HEK293 (cell line): ENCODE measurements around the gene OPCML.

Experiments
- CTCF ChIA-PET: fragments of 350-600 bp; formaldehyde crosslinking; extraction: SDS; loops from one replicate; lab custom pipeline; 2021; ENCODE audit warnings: antibody characterized with exemption; lab: Yijun Ruan, JAX
- POLR2A ChIA-PET: fragments of 300-600 bp; formaldehyde crosslinking; extraction: SDS; loops from one replicate; lab custom pipeline; 2020; ENCODE audit warnings: antibody characterized with exemption, inconsistent platforms; lab: Yijun Ruan, JAX
- H3K27ac ChIP-seq: fragments of 200-500 bp; sonication (Bioruptor generic); 2 replicates; pipeline ENCODE4 v1.5.1; 2014; ENCODE audit warnings: low read depth, low read length, control low read depth, inconsistent platforms; ENCODE audit errors: extremely low read depth
- H3K36me3 ChIP-seq, 2 experiments: fragments of 200-500 bp in 1 of 2; sonication (Bioruptor generic) in 1 of 2; 1 replicate in 1 of 2; 2 replicates in 1 of 2; pipeline ENCODE4 v1.5.1; 2014 to 2017; ENCODE audit warnings: inconsistent platforms in 2 of 2, low read length in 2 of 2; ENCODE audit not compliant: control insufficient read depth in 2 of 2, insufficient read depth in 1 of 2
- H3K4me1 ChIP-seq: fragments of 200-500 bp; sonication (Bioruptor generic); 2 replicates; pipeline ENCODE4 v1.5.1; 2014; ENCODE audit warnings: mild to moderate bottlenecking, low read length, inconsistent platforms; ENCODE audit not compliant: control insufficient read depth, insufficient read depth
- H3K4me3 ChIP-seq: 2 replicates; pipeline ENCODE4 v1.5.1; 2011; ENCODE audit warnings: low read depth, mild to moderate bottlenecking, control low read depth, low read length, moderate library complexity
- H3K9me3 ChIP-seq: fragments of 200-500 bp; sonication (Bioruptor generic); 2 replicates; pipeline ENCODE4 v1.5.1; 2014; ENCODE audit warnings: low read depth, low read length, inconsistent platforms; ENCODE audit not compliant: control insufficient read depth, insufficient read depth
- HIC1 ChIP-seq: fragments of 450-650 bp; formaldehyde crosslinking; IDR thresholded peaks from 2 replicates; pipeline ENCODE4 v1.5.1; 2016; ENCODE audit warnings: missing biosample characterization, missing genetic modification characterization
- KLF10 ChIP-seq: fragments of 450-650 bp; IDR thresholded peaks from 2 replicates; pipeline ENCODE4 v1.5.1; 2018; ENCODE audit warnings: missing biosample characterization, mild to moderate bottlenecking, missing genetic modification characterization
- KLF8 ChIP-seq: fragments of 450-650 bp; formaldehyde crosslinking; IDR thresholded peaks from 2 replicates; pipeline ENCODE4 v1.5.1; 2016; ENCODE audit warnings: missing biosample characterization, missing genetic modification characterization
- PRDM4 ChIP-seq: fragments of 450-650 bp; formaldehyde crosslinking; IDR thresholded peaks from 2 replicates; pipeline ENCODE4 v1.5.1; 2017; ENCODE audit warnings: missing biosample characterization, missing genetic modification characterization
- ZBTB20 ChIP-seq: fragments of 450-650 bp; formaldehyde crosslinking; IDR thresholded peaks from 2 replicates; pipeline ENCODE4 v1.5.1; 2016; ENCODE audit warnings: missing biosample characterization, missing genetic modification characterization
- ZNF10 ChIP-seq: fragments of 450-650 bp; formaldehyde crosslinking; IDR thresholded peaks from 2 replicates; pipeline ENCODE4 v1.5.1; 2017; ENCODE audit warnings: missing biosample characterization, missing genetic modification characterization
- ZNF24 ChIP-seq: fragments of 450-650 bp; formaldehyde crosslinking; IDR thresholded peaks from 2 replicates; pipeline ENCODE4 v1.5.1; 2016; ENCODE audit warnings: missing biosample characterization, missing genetic modification characterization
- ZNF335 ChIP-seq: fragments of 450-650 bp; formaldehyde crosslinking; conservative IDR thresholded peaks from 2 replicates; pipeline ENCODE4 v1.5.1; 2016; ENCODE audit warnings: missing biosample characterization, missing genetic modification characterization
- ZNF416 ChIP-seq: fragments of 450-650 bp; formaldehyde crosslinking; IDR thresholded peaks from 2 replicates; pipeline ENCODE4 v1.5.1; 2016; ENCODE audit warnings: missing biosample characterization, missing genetic modification characterization
- ZNF544 ChIP-seq: fragments of 450-650 bp; formaldehyde crosslinking; IDR thresholded peaks from 2 replicates; pipeline ENCODE4 v1.5.0; 2017; ENCODE audit warnings: missing biosample characterization, missing genetic modification characterization
- ZNF549 ChIP-seq: fragments of 450-650 bp; IDR thresholded peaks from 2 replicates; pipeline ENCODE4 v1.5.1; 2018; ENCODE audit warnings: missing biosample characterization, missing genetic modification characterization, mild to moderate bottlenecking, inconsistent platforms, moderate library complexity
- ZNF621 ChIP-seq: fragments of 450-650 bp; formaldehyde crosslinking; IDR thresholded peaks from 2 replicates; pipeline ENCODE4 v1.5.1; 2017; ENCODE audit warnings: missing biosample characterization, missing genetic modification characterization
- ZNF76 ChIP-seq: fragments of 450-650 bp; formaldehyde crosslinking; IDR thresholded peaks from 2 replicates; pipeline ENCODE4; 2016; ENCODE audit warnings: low read depth, missing biosample characterization, missing genetic modification characterization, borderline replicate concordance
- ZNF777 ChIP-seq: fragments of 450-650 bp; formaldehyde crosslinking; IDR thresholded peaks from 2 replicates; pipeline ENCODE4 v1.5.1; 2017; ENCODE audit warnings: missing biosample characterization, missing genetic modification characterization, borderline replicate concordance
- TF ChIP-seq, protein P1 (sequence below): fragments of 450-650 bp; formaldehyde crosslinking; conservative IDR thresholded peaks from 2 replicates; pipeline ENCODE4 v1.5.1; 2016; ENCODE audit warnings: low read depth, missing biosample characterization, missing genetic modification characterization
- TF ChIP-seq, protein P2 (sequence below): fragments of 450-650 bp; formaldehyde crosslinking; IDR thresholded peaks from 2 replicates; pipeline ENCODE4 v1.5.1; 2016; ENCODE audit warnings: missing biosample characterization, missing genetic modification characterization

The OPCML gene

DNA sequence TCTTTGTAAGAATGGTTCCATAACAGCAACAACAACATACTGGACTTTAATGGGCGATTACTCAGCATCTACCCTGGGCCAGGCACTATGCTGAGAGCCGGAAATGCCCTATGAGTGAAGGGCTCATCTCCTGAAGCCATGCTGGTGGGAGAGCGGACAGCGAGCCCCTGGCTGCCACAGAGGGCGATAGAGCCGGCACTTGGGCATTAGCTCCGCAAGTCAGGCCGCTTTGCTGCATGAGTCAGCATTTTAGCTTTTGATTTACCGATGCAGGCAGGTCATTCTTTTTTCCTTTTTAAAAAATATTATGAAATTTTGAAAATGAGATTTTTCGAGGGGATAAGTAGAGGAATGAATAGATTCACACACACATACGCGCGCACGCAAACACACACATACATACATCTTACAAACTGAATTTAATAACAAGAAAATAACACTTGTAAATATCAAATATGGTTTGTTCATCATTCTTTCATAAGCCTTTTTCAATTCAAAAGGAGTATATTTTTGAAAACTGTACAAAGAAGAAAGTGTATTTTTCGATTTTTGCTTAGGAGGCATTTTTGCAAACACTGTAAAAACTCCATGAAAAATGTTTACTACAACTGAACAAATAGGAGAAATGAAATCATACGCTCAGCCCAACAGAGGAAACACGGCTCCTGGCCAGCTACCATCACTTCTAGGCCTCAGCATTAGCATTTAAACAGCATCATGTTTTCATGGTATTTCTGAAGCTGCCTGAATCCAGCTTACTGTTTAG is 667.3 kb downstream of the OPCML start:
- POLR2A ChIA-PET = no interaction called here
- TF ChIP-seq KLF8 (tag by site-specific recombination) (no peak), ZNF777 (tag by site-specific recombination) (no peak), ZNF549 (tag by site-specific recombination) (no peak), ZNF544 (tag by site-specific recombination) (no peak), ZNF10 (tag by site-specific recombination) (no peak), HIC1 (tag by site-specific recombination) (no peak), ZNF416 (tag by site-specific recombination) (no peak), ZNF621 (tag by site-specific recombination) (no peak), ZBTB20 (tag by site-specific recombination) (no peak), ZNF76 (no peak), PRDM4 (tag by site-specific recombination) (no peak), ZNF335 (tag by site-specific recombination) (no peak), ZNF24 (tag by site-specific recombination) (no peak), KLF10 (tag by site-specific recombination) (no peak)
- TF ChIP-seq, protein P1, sequence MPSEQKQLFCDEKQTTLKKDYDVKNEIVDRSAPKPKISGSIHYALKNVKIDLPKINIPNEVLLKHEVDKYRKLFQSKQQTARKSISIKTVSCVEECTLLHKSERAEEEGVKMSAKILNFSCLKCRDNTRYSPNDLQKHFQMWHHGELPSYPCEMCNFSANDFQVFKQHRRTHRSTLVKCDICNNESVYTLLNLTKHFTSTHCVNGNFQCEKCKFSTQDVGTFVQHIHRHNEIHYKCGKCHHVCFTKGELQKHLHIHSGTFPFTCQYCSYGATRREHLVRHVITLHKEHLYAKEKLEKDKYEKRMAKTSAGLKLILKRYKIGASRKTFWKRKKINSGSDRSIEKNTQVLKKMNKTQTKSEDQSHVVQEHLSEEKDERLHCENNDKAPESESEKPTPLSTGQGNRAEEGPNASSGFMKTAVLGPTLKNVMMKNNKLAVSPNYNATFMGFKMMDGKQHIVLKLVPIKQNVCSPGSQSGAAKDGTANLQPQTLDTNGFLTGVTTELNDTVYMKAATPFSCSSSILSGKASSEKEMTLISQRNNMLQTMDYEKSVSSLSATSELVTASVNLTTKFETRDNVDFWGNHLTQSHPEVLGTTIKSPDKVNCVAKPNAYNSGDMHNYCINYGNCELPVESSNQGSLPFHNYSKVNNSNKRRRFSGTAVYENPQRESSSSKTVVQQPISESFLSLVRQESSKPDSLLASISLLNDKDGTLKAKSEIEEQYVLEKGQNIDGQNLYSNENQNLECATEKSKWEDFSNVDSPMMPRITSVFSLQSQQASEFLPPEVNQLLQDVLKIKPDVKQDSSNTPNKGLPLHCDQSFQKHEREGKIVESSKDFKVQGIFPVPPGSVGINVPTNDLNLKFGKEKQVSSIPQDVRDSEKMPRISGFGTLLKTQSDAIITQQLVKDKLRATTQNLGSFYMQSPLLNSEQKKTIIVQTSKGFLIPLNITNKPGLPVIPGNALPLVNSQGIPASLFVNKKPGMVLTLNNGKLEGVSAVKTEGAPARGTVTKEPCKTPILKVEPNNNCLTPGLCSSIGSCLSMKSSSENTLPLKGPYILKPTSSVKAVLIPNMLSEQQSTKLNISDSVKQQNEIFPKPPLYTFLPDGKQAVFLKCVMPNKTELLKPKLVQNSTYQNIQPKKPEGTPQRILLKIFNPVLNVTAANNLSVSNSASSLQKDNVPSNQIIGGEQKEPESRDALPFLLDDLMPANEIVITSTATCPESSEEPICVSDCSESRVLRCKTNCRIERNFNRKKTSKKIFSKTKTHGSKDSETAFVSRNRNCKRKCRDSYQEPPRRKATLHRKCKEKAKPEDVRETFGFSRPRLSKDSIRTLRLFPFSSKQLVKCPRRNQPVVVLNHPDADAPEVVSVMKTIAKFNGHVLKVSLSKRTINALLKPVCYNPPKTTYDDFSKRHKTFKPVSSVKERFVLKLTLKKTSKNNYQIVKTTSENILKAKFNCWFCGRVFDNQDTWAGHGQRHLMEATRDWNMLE = no peak
- TF ChIP-seq, protein P2, sequence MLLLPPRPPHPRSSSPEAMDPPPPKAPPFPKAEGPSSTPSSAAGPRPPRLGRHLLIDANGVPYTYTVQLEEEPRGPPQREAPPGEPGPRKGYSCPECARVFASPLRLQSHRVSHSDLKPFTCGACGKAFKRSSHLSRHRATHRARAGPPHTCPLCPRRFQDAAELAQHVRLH (tag by site-specific recombination) = no peak
- Histone ChIP-seq H3K36me3 (no peaks in the 10 kb centered on the region), H3K4me1 (peaks cover 7% of the 10 kb centered on the region; the same call in 1 of the 2 replicates), H3K27ac (no peak overlapping the region), H3K4me3 (no peak overlapping the region), H3K9me3 (no peaks in the 10 kb centered on the region)
- CTCF ChIA-PET = interaction anchor here (2.3 kb wide), 1 partner anchor 76 kb away, joined by 14 read pairs; no protein-coding TSS in a partner anchor
